H1 (cell line): Measurements from ENCODE around the gene POU2F1. TPM values are rescaled to one million over a fixed set of nuclear protein-coding genes. Genes with fewer than 3 reads are reported as not detected.

Source experiments
- CTCF ChIA-PET: fragments of 300-600 bp; sonication (Branson Sonifier 250); formaldehyde crosslinking; loops from one replicate; lab custom pipeline; 2021; ENCODE audit not compliant: partially characterized antibody; lab: Charles Lee
- POLR2A ChIA-PET: fragments of 300-600 bp; sonication (Branson Sonifier 250); formaldehyde crosslinking; loops from one replicate; lab custom pipeline; 2021; ENCODE audit warnings: inconsistent platforms; ENCODE audit not compliant: partially characterized antibody; lab: Charles Lee
- DNase-seq, 2 experiments: peaks; one replicate each; pipeline versions ENCODE4 v3.0.0 to v3.0.0-alpha.2; 2010 to 2022; ENCODE audit warnings: low spot score in 2 of 2, low read depth in 1 of 2, mixed read lengths in 1 of 2
- FAIRE-seq: peaks from 2 replicates; lab custom pipeline; 2011; peaks lifted over from hg19 to GRCh38; lab: Jason Lieb, UNC
- H2AFZ ChIP-seq: 2 replicates; pipeline ENCODE4 v1.8.1; 2012; ENCODE audit warnings: low read length, inconsistent platforms
- H2AK5ac ChIP-seq: 2 replicates; pipeline ENCODE4 v1.6.1; 2013; ENCODE audit warnings: low read depth, low read length
- H2BK120ac ChIP-seq: replicated peaks from 2 replicates; pipeline ENCODE3; 2013; ENCODE audit warnings: low read depth, low read length, inconsistent platforms
- H2BK12ac ChIP-seq: 2 replicates; pipeline ENCODE4 v1.6.1; 2013; ENCODE audit warnings: low read depth, low read length
- H2BK15ac ChIP-seq: 2 replicates; pipeline ENCODE4 v1.6.1; 2013; ENCODE audit warnings: low read length
- H2BK20ac ChIP-seq: 2 replicates; pipeline ENCODE4 v1.6.1; 2013; ENCODE audit warnings: low read length
- H2BK5ac ChIP-seq: 2 replicates; pipeline ENCODE4 v1.6.1; 2013; ENCODE audit warnings: low read depth, low read length
- H3K14ac ChIP-seq: 2 replicates; pipeline ENCODE4 v1.6.1; 2013; ENCODE audit warnings: inconsistent platforms; ENCODE audit not compliant: insufficient read length
- H3K18ac ChIP-seq: 2 replicates; pipeline ENCODE4 v1.6.1; 2013; ENCODE audit warnings: low read length; ENCODE audit errors: extremely low read depth
- H3K23ac ChIP-seq: 2 replicates; pipeline ENCODE4 v1.6.1; 2013; ENCODE audit warnings: inconsistent platforms; ENCODE audit not compliant: insufficient read length
- H3K23me2 ChIP-seq: 2 replicates; pipeline ENCODE4 v1.6.1; 2013; ENCODE audit warnings: low read depth, low read length
- H3K27ac ChIP-seq: 2 replicates; pipeline ENCODE4 v1.6.1; 2011; ENCODE audit warnings: low read depth, low read length, inconsistent platforms
- H3K27me3 ChIP-seq, 4 experiments: replicated peaks in 1 of 4; 1 replicate in 1 of 4; 2 replicates in 3 of 4; pipeline versions ENCODE4 v1.6.1 to v1.8.1; 2011 to 2013; ENCODE audit warnings: low read length in 3 of 4, mild to moderate bottlenecking in 3 of 4, inconsistent platforms in 2 of 4, mixed read lengths in 2 of 4, moderate library complexity in 1 of 4; ENCODE audit not compliant: control insufficient read depth in 3 of 4, insufficient read depth in 3 of 4; ENCODE audit errors: extremely low read depth in 1 of 4
- H3K36me3 ChIP-seq, 4 experiments: 2 replicates each; pipeline versions ENCODE4 v1.6.1 to v1.8.1; 2011 to 2013; ENCODE audit warnings: mild to moderate bottlenecking in 4 of 4, low read length in 3 of 4, moderate library complexity in 2 of 4, control low read depth in 1 of 4, inconsistent platforms in 1 of 4; ENCODE audit not compliant: insufficient read depth in 4 of 4, control insufficient read depth in 2 of 4
- H3K4ac ChIP-seq: replicated peaks from 2 replicates; pipeline ENCODE3; 2013; ENCODE audit warnings: low read length, low read depth, mixed read lengths, inconsistent platforms; ENCODE audit not compliant: insufficient read length
- H3K4me1 ChIP-seq, 4 experiments: replicated peaks in 1 of 4; 1 replicate in 1 of 4; 2 replicates in 3 of 4; pipeline versions ENCODE4 v1.6.1 to v1.8.1; 2011 to 2013; ENCODE audit warnings: low read length in 3 of 4, inconsistent platforms in 2 of 4, mixed read lengths in 1 of 4; ENCODE audit not compliant: insufficient read depth in 4 of 4, control insufficient read depth in 3 of 4
- H3K4me2 ChIP-seq, 2 experiments: 2 replicates each; pipeline versions ENCODE4 v1.6.1 to v1.8.1; 2011 to 2013; ENCODE audit warnings: low read depth in 2 of 2, low read length in 2 of 2, control low read depth in 1 of 2, inconsistent platforms in 1 of 2, mild to moderate bottlenecking in 1 of 2; ENCODE audit not compliant: insufficient read depth in 1 of 2
- H3K4me3 ChIP-seq, 4 experiments: fragments of 200-600, 300-600 bp in 1 of 4; sonication (generic), shearing (Covaris generic), sonication (Bioruptor Twin) in 1 of 4; 2 replicates each; pipeline versions ENCODE4 v1.5.1 to v1.8.1; 2011 to 2016; ENCODE audit warnings: low read length in 4 of 4, low read depth in 3 of 4, control low read depth in 2 of 4, inconsistent platforms in 2 of 4, mild to moderate bottlenecking in 2 of 4, mixed read lengths in 1 of 4, moderate library complexity in 1 of 4; ENCODE audit not compliant: insufficient read depth in 2 of 4; ENCODE audit errors: extremely low read depth in 1 of 4
- H3K56ac ChIP-seq: replicated peaks from 2 replicates; pipeline ENCODE3; 2013; ENCODE audit warnings: low read depth, mild to moderate bottlenecking, mixed read lengths, low read length, inconsistent platforms; ENCODE audit not compliant: insufficient read length
- H3K79me1 ChIP-seq: 2 replicates; pipeline ENCODE4 v1.6.1; 2013; ENCODE audit warnings: low read depth, low read length, control low read depth
- H3K79me2 ChIP-seq, 2 experiments: 2 replicates each; pipeline versions ENCODE4 v1.6.1 to v1.8.1; 2012 to 2013; ENCODE audit warnings: low read length in 2 of 2, mild to moderate bottlenecking in 2 of 2, inconsistent platforms in 1 of 2; ENCODE audit not compliant: insufficient read depth in 2 of 2, control insufficient read depth in 1 of 2
- H3K9ac ChIP-seq, 4 experiments: replicated peaks in 1 of 4; 1 replicate in 1 of 4; 2 replicates in 3 of 4; pipeline versions ENCODE4 v1.6.1 to v1.8.1; 2011 to 2013; ENCODE audit warnings: low read depth in 3 of 4, low read length in 3 of 4, control low read depth in 2 of 4, mild to moderate bottlenecking in 2 of 4, moderate library complexity in 2 of 4, inconsistent platforms in 1 of 4; ENCODE audit errors: extremely low read depth in 1 of 4
- H3K9me3 ChIP-seq, 2 experiments: 2 replicates each; pipeline versions ENCODE4 v1.6.1 to v1.8.1; 2012 to 2013; ENCODE audit warnings: mild to moderate bottlenecking in 2 of 2, moderate library complexity in 2 of 2, control low read depth in 1 of 2, inconsistent platforms in 1 of 2, low read depth in 1 of 2, low read length in 1 of 2, mixed read lengths in 1 of 2; ENCODE audit not compliant: insufficient read depth in 2 of 2
- H4K20me1 ChIP-seq, 2 experiments: replicated peaks in 1 of 2; 2 replicates each; pipeline versions ENCODE3 to v1.8.1; 2011 to 2013; ENCODE audit warnings: inconsistent platforms in 2 of 2, low read length in 2 of 2, mild to moderate bottlenecking in 1 of 2; ENCODE audit not compliant: insufficient read depth in 2 of 2, control insufficient read depth in 1 of 2
- H4K5ac ChIP-seq: 2 replicates; pipeline ENCODE4 v1.6.1; 2013; ENCODE audit warnings: low read length, low read depth, mixed read lengths, inconsistent platforms; ENCODE audit not compliant: insufficient read length
- H4K8ac ChIP-seq: 2 replicates; pipeline ENCODE4 v1.8.0; 2013; ENCODE audit warnings: mild to moderate bottlenecking, moderate library complexity, low read length, inconsistent platforms; ENCODE audit not compliant: insufficient read depth; ENCODE audit errors: extremely low read depth
- H4K91ac ChIP-seq: replicated peaks from 2 replicates; pipeline ENCODE3; 2013; ENCODE audit warnings: low read length, mixed read lengths, inconsistent platforms; ENCODE audit not compliant: insufficient read length
- BRCA1 ChIP-seq: IDR thresholded peaks from 2 replicates; pipeline ENCODE4 v1.6.1; 2012; ENCODE audit warnings: low read depth, low read length, improper control_type of control experiment
- CTCF ChIP-seq, 3 experiments: IDR thresholded peaks; 1 replicate in 2 of 3; 2 replicates in 1 of 3; pipeline versions ENCODE4 v1.5.1 to v1.6.1; 2011; ENCODE audit warnings: low read length in 3 of 3, mild to moderate bottlenecking in 3 of 3, inconsistent platforms in 2 of 3, low read depth in 1 of 3, moderate library complexity in 1 of 3; ENCODE audit not compliant: insufficient read depth in 1 of 3; ENCODE audit errors: control extremely low read depth in 1 of 3
- GABPA ChIP-seq: IDR thresholded peaks from 2 replicates; pipeline ENCODE4 v1.6.1; 2011; ENCODE audit warnings: mild to moderate bottlenecking, low read length, moderate library complexity, borderline replicate concordance; ENCODE audit not compliant: insufficient read depth
- SUZ12 ChIP-seq: fragments of 200-600 bp; sonication (generic); IDR thresholded peaks from 2 replicates; pipeline ENCODE4 v1.6.1; 2012; ENCODE audit warnings: mild to moderate bottlenecking, inconsistent platforms, low read length, moderate library complexity, mixed read lengths
- WGBS, 2 experiments: shearing (Covaris generic) in 1 of 2; methylation state at CpG; one replicate each; pipeline versions ENCODE4 v1.1.6 to v1.1.7; 2013 to 2015; ENCODE audit warnings: low lambda C conversion rate in 2 of 2, mixed read lengths in 2 of 2, inconsistent platforms in 1 of 2, low coverage in 1 of 2, missing lambda C conversion rate in 1 of 2; ENCODE audit not compliant: insufficient replicate concordance in 2 of 2, insufficient coverage in 1 of 2, insufficient read length in 1 of 2; ENCODE audit errors: extremely low coverage in 1 of 2, missing lambda C conversion rate in 1 of 2; 5-methylcytosine and 5-hydroxymethylcytosine counted together
- polyA plus RNA-seq, 7 experiments: library from polyadenylated mRNA; depleted of rRNA in 3 of 7; stranded (reverse) in 5 of 7; unstranded in 2 of 7; fragments of >200 nt in 5 of 7; fragments of 200-250 nt in 2 of 7; gene quantifications; 1 replicate in 5 of 7; 2 replicates in 1 of 7; 4 replicates in 1 of 7; pipeline versions ENCODE4 v1.2.1 to v1.2.3, GENCODE V29; 2011 to 2013; ENCODE audit warnings: missing spikeins in 2 of 7, mixed read lengths in 2 of 7
- total RNA-seq: library from RNA; stranded (reverse); fragmentation: NEBNext Ultra II Directional; extraction: Animal tissue kit (Norgen Biotek cat#: 25700); gene quantifications from 2 replicates; pipeline ENCODE4 v1.2.1, GENCODE V29; 2021

The POU2F1 gene
- total and polyA plus RNA-seq, 2 of the 8 experiments (the other 6 are each of a cell fraction or from before 2014, with no cell fraction given): 37.0 to 57.2 TPM

- Histone ChIP-seq H2BK120ac (no peak overlapping the region), H4K8ac (no peak overlapping the region), H2AFZ (no peak overlapping the region), H3K4ac (no peak overlapping the region), H4K20me1 (no peaks in the 10 kb centered on the region), H3K4me1 (no peaks in the 10 kb centered on the region; a peak in 2 of 7 replicates), H3K14ac (no peak overlapping the region), H3K23me2 (peaks cover 2% of the 10 kb centered on the region; the same call in 1 of the 2 replicates), H3K36me3 (peaks cover 3 to 33% (median 16%) of the 10 kb centered on the region in 4 experiments; a peak in 7 of 8 replicates), H3K18ac (no peak overlapping the region), H2BK12ac (no peak overlapping the region), H3K9me3 (no peaks in the 10 kb centered on the region), H3K23ac (no peak overlapping the region), H2AK5ac (no peak overlapping the region), H3K4me2 (no peak overlapping the region), H3K27ac (no peak overlapping the region), H3K4me3 (no peak overlapping the region), H4K91ac (no peak overlapping the region), H4K5ac (no peak overlapping the region), H3K27me3 (no peaks in the 10 kb centered on the region), H3K79me2 (no peaks in the 10 kb centered on the region), H2BK5ac (no peak overlapping the region), H2BK20ac (no peak overlapping the region), H3K79me1 (no peaks in the 10 kb centered on the region), H2BK15ac (no peak overlapping the region), H3K56ac (no peak overlapping the region), H3K9ac (no peak overlapping the region)
- TF ChIP-seq CTCF (IDR thresholded peaks at IDR 0.05; ENCODE audit: control extremely low read depth in 1 of 3, insufficient read depth in 1 of 3, low read depth in 1 of 3, low read length in 3 of 3): no peak
- no peak for TF ChIP-seq BRCA1
- TF ChIP-seq SUZ12: no peak
- TF ChIP-seq GABPA: no peak
- POLR2A ChIA-PET: no interaction called here
- no peak for FAIRE-seq
- CTCF ChIA-PET: interaction anchor here (0.7 to 2.5 kb wide), 6 partner anchors 11 to 127 kb away, joined by 3 to 11 read pairs (median 4); no protein-coding TSS in a partner anchor
- no peak for DNase-seq
- 92% methylated on average over 3 of the region's 3 CpGs; no CpG with 5 or more reads in 1 of the 2 experiments for WGBS, 2 experiments
Observed at GRCh38 chr1:167413328-167413727, 192.6 kb downstream of the POU2F1 start.
